GM19025 (cell line): ENCODE measurements around the gene VWC2L.

Experiments
- ATAC-seq: cut with Tn5 transposase; IDR thresholded peaks from one replicate; pipeline ENCODE4 v1.9.1; 2021; ENCODE audit warnings: mild to moderate bottlenecking, low read depth, moderate library complexity; ENCODE audit not compliant: unreplicated experiment

VWC2L gene

DNA sequence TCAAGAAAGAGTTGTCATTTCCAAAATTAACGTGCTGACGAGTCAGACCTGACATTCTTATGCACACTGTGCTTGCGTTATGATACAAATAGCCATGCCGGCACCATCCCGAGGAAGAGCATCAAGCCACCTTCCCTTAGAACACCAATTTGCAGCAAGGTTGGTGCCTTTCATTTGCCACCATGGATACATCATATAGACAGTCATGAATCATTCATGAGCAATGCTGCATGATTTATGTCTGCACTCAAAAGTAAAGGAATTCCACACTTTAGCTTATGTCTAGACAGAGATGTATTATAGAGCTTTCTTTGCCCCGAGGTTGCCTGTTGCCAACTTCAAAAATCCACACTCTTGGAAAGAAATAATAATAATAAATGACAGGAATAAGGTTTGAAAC lies 166.9 kb downstream of the VWC2L start:
- no peak for ATAC-seq

DNA sequence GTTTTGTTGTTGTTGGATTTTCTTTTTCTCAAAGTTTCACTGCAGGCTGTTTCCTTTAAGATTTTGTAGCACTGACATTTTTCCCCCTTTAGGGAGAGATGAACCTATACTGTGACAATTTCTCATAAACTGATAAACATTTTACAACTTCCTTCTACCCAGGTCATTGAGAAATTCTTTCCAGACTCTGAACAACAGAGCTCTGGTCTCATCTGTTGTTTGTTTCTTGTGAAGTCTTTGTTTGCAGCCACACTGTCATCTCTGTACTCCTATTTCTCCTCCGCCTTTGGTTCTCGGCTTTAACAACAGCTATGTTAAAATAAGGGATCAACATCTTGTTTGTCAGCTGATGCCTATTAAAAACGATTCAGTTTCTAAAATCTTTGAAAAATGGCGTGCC lies 167.6 kb downstream of the VWC2L start:
- no peak for ATAC-seq

DNA sequence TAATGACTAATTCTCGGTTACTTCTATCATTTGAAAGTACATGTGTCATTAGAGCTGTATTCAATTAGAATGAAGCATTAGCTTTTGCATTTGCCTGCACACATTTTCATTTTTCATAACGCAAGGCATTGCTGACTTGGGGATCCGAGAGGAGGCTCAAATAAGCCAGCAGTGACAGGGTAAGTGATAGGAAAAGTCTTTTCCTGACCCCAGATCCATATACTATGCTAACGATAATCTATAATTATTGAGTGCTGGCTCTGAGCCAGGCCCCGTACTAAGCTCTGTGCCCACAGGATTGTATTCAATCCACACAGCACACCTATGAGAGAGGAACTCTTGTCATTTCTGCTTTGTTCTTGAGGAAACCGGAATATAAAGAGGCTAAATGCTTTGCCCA lies 168.2 kb downstream of the VWC2L start:
- no peak for ATAC-seq

DNA sequence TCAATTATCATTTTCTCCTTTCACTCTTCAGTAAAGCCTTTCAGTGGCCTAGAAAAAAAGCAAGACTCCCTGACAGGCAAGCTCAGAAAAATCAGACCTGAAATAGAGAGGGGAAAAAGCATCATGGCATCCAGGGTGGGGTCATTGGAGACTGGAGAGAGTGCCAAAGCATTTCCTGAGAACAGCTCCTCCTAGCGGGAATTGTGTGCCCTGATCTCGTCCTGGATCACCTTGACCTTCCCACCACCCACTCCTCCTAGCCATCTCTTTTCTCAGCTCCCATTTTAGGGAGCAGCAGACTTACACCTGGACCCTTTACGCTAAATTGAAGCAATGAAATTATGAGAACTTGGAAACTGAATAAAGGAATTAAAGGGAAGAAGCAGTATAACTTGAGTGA lies 176.6 kb downstream of the VWC2L start:
- ATAC-seq = no peak

DNA sequence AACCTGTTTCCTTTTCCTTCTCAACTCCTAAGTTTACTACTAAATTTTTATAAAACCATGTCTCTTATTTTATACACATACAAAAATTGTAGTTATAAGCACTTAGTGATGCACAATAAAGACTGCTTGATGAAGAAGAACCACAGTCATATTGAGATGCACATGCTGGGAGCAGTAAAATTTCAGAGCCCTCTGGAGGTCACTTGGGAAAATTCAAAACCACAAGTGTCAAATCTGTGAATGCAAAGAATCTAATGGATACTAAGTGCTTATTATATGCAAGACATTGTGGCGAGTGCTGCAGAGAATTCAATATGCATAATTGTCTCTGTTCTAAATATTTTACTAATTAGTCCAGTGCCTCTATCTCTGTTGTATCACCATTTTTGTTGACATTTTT lies 180.5 kb downstream of the VWC2L start:
- ATAC-seq = no peak

DNA sequence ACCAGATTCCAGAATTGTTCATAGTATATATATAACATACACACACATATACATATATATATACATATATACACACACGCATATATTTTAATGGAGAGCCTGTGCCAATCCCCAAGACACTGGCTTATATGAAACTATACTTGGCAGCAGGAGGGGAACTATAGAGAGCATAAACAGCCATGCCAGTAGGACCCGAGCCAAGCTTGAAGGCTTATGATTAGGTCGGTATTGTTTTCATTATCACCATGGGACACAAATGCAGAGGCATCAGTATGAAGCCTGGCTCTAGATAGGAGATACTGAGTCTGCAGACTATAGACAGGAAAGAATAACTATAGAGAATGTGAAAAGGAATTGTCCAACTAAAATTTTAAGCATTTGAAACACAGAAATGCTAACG lies 181.2 kb downstream of the VWC2L start:
- no peak for ATAC-seq

DNA sequence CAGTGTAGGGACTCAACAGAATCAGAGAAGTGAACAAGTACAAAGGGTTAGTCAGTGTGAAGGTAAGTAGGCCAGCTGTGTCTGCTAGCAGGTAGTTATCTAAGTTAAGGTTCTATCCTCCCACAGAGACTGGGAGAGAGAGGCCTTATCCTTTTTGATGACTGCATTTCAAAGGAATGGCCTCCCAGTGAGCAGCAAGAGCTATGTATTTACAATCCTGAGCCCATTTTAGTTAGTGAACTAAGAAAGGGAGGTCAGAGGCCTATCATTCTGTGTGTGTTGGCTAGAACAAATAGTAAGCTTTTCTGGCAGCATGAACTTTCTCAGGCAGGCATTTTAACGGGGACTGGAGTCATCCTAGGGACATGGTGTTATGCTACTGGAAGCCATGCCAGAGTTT lies 182.9 kb downstream of the VWC2L start:
- no peak for ATAC-seq

DNA sequence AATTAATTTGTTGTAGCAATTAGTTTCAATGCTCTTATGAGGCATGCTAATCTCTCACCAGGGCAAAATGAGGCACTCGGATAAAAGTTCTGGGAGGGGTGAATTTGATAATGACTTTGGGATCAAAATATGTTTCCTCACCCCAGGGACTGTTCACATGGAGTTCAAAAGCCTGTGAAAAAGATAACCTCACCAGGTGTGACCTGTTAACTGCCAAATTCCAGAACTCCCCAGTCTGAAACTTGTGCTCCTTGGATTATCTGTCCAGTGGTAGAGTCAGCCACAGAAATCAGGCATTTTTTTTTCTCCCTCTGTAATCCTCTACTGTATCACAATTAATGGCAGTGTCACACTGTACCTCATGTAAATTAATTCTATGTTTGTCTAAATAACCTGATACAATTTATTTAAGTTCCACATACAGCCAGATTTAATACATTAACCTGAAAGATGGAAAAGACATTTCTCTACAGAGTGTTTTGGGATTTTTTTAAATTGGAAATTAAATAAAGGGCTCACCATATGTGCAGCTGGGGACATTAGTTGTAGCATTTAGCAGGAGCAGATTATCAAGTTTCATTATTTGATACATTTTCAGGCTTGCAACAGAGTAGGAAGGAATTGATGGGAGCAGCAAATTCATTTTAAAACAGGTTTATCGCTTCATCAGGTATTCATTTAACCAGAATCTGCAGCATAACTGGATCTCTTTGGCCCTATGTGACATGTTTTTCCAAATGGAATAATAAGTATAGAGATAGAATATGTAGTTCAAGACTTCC lies 191.2 kb downstream of the VWC2L start:
- no peak for ATAC-seq

DNA sequence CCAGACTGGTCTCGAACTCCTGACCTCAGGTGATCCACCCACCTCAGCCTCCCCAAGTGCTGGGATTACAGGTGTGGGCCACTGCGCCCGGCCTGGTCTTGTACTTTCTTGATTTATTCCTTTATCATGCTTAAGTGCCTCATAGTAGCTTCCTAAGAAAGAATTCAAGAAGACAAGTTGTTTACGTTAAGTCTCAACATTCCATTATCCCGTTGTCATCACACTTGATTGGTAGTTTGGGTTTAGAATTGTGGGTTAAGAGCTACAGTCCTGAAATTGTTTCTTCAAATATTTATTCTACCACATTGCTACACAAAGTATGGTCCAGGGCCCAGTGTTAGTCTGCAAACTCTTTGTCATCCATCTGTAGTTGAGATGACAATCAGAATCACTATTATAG lies 194.0 kb downstream of the VWC2L start:
- ATAC-seq = no peak

DNA sequence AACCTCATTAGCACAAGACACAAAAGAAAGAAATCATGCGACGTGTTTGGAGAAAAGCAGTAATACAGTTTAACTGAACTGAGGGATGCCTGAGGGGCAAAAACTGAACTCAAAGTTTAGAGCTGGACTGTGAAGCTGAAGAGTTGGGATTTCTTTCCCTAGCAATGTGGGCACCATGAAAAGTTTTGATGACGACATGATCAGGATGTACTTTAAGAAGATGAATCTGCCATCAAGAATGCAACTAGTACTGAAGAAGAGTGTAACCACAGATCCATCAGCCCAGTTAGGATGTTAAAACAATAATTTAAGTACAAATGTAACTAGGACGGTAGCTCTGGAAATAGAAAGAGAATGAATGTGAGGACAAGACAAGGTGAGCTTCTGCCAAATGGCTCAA lies 196.2 kb downstream of the VWC2L start:
- ATAC-seq = no peak

DNA sequence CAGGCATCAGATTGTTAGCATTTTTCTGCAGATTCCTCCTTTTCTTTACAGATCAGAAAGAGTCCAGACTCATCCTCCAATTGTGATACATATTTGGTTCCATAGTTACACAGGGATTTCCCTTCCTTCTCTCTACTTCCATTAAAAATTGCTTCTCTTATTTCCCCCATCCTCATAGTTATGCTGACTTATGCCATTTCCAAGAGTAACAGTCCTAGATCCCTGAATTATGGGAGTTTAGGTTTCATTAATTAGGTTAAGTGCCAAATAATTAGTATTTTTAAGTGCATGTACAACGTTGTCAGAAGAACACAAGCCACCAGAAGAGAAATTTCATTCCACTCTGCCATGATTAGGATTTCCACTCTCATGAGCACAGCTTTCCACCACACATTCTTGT lies 200.2 kb downstream of the VWC2L start:
- ATAC-seq = no peak

DNA sequence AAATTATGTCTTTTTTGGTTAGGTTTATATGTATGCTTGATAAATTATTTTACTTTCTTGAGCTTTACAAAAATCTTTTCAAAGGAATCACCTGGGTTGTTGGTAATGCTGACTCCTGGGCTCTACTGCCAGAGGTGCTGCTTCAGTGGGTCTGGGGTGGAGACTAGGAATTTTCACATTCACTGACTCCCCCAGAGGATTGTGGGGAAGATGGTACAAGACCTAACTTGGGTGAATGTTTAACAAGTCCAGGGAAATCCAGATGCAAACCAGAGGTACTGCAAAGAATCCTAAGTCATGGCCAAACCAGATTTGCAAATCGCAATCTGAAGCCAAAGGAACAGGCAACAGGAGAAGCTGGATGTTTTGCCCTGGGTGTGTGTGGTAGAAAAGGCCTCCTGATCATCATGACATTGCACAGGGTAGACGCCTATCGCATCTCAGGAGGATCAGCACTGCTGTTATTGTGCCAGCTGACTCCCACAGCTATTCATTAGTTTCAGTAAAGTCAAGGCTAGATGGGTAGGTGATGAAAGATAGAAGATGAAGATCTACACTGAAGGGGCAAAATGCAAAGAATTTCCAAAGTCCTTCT lies 213.4 kb downstream of the VWC2L start:
- no peak for ATAC-seq

DNA sequence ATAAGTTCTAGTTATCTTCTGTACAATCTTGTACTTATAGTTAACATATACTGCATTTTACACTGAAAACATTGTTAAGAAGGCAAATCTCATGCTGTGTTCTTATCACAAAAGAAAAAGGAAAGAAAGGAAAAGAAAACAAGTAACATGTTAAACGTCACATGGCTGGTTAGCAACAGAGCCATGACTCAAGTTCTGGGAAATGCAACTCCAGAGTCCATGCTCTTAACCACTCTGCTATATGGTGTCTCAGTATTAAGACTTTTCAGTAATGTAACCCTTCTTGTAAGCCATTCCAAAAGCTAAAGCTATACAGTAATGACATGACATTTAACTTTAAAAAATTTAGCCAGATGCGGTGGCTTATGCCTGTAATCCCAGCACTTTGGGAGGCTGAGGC lies 217.2 kb downstream of the VWC2L start:
- no peak for ATAC-seq
